NCI-H1105 (cell line): ENCODE results near the gene THADA.
"Not testable (repeated sequence)": the region's sequence is repeated elsewhere in the genome, so short reads cannot be mapped to it uniquely, and the experiment has no call there.

ENCODE experiments used
- DNase-seq: peaks from one replicate; lab custom pipeline; 2025; lab: John Stamatoyannopoulos, UW

THADA gene

DNA sequence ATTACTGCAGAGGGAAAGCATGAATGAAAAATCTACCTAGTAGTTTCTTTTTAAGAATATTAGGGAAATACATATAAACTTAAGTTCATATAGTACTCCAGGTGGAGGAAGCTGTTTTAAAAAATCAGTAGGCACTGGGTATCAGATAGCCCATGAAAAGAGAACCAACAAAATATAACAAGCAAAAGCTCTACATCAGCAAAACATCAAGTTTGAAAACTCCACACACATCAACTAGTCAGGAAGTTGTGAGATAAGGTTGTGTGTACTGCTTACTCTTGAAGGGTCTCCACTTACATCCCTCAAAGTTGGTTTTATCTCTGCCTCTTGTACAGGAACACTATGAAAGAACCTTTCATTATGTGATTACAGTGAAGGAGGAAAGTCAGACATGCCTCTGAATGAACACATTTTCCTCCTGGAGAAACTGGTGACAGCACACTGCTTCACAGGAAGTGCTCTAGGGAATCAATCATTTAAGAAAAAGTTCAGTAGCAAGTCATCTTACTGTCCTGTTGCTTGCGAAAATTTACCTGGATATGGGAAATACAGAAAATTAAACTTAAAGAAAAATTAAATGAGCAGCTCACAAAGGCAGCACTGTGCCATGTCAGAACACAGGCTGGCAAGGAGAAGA lies 57.7 kb downstream of the THADA start:
- no peak for DNase-seq

DNA sequence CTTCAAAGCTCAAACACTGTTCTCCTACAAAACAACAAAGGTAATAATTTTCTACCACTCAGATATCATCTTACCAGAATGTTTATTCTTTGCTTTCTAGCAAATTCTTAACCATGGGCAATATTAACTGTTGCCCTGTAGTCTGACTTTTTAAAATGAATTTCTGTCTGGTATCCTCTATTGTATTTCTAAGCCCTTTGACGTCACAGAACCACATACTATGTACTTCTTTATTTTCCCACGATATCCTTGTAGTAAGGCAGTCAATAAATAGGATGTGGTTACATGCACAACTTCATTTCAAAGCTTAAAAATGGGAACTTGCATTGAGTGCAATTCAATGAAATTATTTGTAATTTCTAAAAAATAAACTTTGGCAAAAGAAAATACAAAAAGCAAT lies 58.7 kb downstream of the THADA start:
- no peak for DNase-seq

DNA sequence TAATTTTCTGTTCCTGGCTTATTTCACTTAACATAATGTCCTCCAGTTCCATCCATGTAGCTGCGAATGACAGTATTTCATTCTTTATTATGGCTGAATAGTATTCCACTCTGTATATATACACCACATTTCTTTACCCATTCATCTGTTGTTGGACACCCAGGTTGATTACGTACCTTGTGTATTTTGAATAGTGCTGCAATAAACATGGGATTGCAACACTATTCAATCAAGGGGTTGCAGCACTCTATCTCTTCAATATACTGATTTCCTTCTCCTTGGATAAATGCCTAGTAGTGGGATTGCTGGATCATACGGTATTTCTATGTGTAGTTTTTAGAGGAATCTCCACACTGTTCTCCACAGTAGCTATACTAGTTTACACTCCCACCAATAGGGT lies 61.3 kb downstream of the THADA start:
- no peak for DNase-seq

DNA sequence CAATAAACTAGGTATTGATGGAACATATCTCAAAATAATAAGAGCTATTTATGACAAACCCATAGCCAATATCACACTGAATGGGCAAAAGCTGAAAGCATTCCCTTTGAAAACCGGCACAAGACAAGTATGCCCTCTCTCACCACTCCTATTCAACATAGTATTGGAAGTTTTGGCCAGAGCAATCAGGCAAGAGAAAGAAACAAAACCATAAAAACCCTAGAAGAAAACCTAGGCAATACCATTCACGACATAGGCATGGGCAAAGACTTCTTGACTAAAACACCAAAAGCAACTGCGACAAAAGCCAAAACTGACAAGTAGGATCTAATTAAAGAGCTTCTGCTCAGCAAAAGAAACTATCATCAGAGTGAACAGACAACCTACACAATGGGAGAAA lies 63.3 kb downstream of the THADA start:
- DNase-seq = not testable (repeated sequence)

DNA sequence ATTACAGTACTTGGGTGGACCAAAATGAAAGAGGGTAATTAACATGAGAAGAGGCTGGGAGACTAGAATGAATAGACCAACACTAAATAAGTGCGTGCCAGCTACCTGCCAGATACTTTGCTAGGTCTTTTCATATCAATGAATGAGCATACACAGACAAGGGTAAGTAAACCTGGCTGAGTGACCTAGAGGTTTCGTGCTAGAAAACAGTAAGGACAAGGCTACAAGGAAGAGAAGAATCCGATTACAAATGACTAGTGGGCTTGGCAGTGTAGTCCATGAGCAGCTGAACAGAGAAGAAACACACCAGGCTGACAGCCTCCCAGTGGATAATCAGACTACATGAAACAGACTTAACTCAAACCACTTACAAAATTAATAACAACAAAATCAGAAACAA lies 64.6 kb downstream of the THADA start:
- DNase-seq = no peak

DNA sequence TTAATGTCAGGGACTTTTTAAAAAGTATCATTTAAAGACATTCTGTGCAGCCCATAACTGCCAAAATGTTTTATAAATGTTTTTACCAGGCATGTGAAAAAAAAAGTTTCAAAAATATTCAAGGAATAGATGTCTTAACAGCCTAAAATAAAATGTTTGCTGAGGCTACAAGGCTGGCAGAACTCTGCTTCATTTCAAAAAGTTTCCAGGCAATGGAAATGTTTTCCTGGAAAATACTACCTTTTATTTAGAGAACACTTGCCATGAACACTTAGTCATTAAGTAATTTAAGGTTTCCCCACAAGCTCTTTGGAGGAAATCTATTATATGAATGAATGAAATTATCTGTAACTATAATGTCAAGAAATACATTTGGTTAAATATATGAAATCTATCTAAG lies 68.8 kb downstream of the THADA start:
- DNase-seq = no peak

DNA sequence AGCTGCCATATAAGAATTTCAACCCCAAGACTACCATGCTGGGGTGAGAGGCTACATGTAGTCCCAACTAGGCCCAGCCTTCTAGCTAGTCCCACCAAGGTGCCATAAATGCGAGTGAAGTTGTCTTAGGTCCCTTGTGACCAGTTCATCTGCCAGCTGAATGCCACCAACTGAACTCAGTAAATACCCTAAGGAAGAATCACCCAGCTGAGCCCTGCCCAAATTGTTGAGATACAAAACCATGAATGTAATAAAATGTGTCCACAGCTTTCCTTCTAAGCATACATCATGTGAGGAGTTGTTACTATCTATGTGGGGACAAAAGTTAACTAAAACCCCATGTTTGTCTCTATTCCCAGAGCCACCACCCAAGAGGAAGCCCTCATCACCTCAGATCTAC lies 70.3 kb downstream of the THADA start:
- no peak for DNase-seq

DNA sequence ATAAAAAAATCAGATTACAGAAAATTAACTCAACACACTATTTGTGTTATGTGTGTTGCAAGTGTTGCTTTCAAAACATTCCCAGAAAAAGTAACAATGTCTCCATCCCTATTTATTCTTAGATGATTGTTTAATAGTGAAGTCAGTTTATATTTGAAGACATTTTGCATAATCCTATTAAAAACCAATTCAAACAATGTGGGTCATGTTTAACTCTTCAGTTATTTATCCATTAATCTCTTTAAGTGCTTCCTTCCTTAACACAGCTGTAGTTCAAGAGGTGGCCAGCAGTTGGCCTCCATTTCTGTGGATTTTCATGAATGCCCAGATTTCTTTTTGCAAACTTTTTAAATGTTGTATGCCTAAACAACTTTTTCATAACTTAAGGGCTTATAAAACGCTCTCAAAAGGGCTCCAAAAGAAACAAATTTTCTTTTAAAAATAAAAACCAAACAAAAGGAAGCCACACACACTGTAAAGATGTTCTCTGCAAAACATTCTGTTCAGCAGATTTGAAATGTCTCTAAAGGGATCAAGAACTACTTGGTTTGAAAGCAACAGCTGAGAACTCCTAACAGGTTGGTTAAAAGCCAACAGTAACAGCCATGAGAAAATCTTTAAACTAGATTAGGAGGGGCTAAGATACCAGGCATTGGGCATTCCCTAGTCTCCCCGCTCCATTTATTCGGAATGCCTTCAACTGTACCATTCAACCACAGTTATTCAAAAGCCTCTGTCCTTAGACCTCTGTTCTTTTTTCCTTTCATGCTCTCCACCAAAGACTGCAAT lies 71.5 kb downstream of the THADA start:
- DNase-seq = no peak

DNA sequence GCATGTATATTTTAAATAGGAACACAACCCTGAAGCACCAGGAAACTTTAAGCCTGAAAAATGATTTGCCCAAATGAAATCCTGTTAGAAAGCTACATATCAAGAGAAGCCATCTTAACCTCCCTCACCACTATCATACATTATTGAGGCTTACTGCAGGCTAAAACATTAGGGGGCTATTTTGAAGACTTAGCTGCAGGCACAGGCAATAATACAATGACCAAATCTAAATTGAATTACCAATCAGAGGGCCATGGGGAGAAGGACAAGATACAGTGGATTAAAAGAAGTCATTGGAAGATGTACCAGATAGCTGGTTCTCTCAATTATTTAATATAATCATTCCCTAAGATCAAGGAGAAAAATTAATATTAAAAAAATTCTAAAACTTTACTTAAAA lies 73.7 kb downstream of the THADA start:
- DNase-seq = no peak

DNA sequence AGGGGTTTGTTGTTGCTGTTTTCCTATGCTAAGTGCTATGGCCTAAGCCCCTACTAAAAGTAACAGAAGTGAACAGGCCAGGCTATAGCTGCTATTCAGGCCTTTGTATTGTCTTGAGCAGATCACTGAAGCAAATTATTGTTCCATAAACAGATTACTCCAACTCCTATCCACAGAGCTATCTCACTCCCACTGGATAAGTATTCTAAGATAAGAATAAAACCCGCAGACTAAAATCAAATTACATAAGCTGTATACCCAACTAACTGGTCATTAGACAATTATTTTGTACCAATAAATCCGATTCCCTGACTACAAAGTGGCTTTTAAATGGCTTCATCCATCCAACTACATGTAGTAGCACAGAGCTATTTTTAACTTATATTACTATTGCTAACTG lies 74.3 kb downstream of the THADA start:
- no peak for DNase-seq

DNA sequence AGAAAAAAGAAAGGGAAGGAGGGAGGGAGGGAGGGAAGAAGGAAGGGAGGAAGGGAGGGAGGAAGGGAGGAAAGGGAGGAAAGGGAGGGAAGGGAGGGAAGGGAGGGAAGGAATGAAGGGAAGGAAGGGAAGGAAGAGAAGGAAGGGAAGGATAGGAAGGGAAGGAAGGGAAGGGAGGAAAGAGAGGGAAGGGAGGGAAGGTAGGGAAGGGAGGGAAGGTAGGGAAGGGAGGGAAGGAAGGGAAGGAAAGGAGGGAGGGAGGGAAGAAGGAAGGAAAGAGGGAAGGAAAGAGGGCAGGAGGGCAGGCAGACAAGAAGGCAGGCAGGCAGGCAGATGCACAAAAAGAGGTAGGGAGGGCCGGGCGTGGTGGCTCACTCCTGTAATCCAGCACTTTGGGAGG lies 74.9 kb downstream of the THADA start:
- DNase-seq = no peak

DNA sequence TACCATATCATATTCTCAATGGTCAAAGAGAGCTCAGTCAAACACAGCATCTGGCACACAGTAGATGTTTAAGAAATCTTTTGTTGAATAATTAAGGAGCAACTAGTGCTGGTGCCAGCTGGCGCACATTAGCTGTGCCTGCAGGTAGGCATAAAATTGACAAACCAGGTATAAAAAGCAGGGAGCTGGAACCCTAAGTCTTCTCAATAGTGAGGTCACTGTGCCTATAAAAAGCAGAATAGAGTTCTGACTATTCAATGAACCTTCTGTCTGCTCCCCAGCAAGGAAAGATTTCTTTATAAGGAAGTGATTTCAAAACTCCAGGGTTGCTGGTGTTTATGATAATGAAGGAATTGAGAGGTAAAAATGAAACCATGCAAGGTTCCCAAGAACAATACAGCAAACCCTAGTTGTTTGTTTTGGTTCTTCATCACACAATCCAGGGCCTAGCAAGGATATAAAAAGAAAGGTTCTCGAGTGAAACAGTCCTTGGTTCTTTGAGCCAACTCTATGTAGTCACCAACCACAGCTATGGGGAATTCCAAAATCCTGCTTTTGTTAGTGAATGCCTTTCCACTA lies 76.1 kb downstream of the THADA start:
- DNase-seq = no peak

DNA sequence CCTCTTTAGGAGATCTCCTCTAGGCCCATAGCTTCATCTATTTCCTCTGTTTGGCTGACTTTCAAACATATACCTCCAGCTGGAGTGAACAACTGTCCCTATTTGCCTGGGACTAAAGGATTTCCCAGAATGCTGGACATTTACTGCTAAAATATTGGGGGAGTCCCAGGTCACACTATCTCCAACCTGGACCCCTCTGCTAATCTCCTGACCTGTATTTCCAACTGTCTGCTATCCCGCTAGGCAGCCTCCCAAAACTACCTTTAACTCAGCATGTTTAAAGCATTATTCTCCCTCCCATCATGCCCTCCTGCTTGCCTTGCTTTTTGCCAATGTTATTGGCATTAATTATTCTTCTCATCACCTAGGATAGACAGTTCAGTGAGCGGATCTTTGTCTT lies 77.1 kb downstream of the THADA start:
- DNase-seq = no peak

DNA sequence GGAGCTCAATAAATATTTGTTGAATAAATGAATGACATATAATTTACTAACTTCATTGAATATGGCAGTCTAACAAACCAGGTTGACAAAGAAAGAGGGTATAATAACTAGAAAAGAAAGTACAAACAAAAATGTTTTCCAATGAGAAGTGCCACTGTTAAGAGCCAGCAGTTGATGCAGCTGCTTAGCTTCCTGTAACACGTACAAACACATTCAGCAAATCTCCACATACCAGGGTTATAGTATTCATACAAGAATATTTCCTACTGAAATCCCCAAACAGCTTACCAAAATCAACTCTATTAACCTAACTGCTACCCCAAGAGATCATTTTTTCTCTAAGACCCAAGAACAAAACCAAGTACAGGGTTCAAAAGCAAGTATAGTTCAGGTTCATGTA lies 77.7 kb downstream of the THADA start:
- no peak for DNase-seq

DNA sequence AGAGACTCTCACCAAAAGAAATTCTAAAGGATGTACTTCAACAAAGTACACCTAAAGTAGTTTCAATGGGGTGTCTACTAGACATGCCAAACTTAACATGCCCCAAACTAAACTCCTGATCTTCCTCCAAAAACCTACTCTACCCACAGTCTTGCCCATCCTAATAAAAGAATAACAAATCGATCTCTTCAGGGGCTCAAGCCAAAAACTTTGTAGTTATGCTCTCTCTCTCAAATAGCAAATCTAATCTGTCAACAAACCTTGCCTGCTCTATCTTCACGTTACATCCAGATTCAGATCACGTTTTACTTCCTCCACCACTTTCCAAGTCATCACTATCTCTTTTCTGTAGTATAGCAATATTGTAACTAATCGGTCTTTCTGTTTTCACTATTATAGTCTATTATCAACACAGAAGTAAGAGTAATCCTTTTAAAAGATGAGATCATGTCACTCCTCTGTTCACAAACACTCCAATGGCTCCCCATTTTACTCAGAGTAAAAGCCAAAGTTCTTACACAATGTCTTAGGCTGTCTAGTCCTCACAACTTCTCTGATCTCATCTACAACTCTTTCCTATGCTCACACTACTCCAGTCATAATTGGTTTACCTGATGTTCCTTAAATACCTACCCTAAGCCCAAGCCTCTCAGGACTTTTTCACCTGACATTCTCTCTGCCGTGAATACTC lies 79.9 kb downstream of the THADA start:
- no peak for DNase-seq

DNA sequence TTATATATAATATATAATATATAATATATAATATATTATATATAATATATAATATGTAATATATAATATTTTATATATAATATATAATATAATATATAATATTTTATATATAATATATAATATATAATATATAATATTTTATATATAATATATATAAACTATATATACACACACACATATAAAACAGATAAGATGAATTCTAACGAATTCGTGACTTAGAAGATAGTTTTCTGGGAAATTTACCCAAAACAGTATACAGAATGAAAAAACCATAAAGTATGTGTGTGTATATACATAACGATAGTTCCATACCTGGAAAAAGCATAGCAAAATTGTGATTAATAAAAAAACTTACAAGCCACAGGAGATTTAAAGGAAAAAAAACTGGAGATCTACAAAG lies 80.6 kb downstream of the THADA start:
- no peak for DNase-seq

DNA sequence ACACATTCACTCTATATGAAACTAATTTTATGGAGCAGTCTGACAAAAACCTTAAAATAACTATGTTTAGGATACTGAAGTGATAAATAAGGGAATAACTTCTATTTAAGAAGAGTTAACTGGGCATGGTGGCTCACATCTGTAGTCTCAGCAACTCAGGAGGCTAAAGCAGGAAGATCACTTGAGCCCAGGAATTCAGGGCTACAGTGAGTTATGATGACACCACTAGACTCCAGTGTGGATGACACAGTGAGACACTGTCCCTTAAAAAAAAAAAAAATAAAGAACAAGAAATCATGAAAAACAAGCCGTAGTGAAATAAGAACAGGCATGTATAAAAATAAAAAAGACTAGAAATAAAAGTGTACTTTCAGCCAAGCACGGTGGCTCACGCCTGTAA lies 82.0 kb downstream of the THADA start:
- DNase-seq = no peak

DNA sequence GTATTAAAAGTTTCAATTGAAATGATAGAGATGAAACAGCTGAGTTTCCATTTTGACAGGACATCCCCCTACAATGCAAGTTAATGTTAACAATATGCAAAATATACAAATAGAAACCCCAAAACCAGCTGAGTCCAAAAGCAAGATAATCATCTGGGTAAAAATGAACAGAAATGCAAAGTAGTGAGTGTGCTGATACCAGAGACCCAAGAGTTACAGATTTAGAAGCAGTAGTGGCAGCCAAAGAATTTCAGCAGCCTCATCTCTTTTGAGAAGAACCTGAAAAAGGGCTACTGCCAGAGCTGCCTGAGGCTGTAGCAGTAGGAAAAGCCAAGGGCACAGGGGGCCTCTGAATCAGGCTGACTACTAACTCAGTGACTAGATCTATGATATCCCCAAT lies 82.6 kb downstream of the THADA start:
- no peak for DNase-seq

DNA sequence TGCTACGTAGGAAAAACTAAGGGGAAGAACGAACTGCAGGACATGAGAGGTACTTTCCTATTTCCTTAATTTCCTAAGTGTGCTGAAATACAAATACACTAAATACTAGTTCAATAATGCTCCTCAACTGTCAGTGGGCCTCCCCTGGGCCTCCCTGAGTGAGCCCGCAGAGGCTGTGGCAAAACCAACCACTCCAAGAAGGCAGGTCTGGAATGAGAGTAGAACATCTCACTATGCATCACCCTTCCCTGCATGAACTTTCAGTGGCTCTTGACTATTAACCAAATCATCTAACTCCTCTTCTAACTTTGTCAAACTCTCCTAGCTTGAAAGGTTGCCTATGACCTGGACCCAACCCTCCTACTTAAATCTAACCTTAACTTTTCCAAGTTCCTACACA lies 84.6 kb downstream of the THADA start:
- no peak for DNase-seq

DNA sequence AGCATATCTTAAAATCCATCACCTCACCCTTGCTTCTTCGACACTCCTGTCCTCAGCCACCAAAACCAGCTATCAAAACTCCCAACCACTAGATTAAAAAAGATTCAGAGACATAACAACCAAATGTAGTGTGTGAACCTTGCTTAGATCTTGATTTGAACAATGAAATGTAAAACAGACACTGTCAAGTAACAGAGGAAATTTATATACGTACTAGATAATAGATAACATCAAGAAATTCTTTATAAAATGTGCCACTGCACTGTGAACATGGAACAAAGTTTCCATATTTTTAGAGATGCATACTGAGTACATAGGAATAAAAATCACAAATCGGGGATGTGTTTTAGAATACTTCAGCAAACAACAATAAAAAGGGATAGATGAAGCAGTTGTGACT lies 86.0 kb downstream of the THADA start:
- DNase-seq = no peak

DNA sequence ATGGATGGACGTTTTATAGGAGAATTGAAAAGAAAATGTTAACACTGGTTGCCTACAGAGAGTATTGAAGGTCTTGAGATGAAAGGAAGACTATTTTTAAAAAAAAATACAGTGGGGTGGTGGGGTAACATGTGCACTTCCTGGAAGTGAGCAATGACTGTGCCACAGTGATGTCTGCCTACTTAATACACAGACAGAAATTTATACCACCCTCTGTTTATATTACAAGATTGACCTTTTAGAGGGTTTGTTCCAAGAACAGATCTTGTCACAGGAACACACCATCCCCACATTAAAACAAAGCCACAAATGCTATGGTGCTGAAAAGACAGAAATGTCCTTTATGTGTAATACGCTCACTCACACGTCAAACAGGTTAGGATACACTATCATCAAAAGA lies 87.6 kb downstream of the THADA start:
- DNase-seq = no peak

DNA sequence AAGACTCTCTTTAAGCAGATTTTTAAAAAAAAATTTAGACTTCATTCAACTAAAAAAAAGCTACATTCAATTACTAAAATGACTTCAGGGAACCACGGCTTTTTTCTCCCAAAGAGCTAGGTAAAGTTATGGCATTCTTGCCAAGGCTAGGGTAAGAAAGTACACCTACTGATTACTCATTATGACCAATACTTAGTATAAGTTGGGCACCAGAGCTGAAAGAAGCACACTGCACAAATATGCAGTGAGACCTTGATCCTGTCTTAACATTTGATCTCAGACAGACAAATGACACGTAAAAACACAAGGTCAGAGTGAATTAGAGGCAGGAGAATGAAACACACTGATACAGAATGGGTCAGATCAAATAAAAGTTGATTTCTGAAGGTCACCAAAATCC lies 88.7 kb downstream of the THADA start:
- no peak for DNase-seq

DNA sequence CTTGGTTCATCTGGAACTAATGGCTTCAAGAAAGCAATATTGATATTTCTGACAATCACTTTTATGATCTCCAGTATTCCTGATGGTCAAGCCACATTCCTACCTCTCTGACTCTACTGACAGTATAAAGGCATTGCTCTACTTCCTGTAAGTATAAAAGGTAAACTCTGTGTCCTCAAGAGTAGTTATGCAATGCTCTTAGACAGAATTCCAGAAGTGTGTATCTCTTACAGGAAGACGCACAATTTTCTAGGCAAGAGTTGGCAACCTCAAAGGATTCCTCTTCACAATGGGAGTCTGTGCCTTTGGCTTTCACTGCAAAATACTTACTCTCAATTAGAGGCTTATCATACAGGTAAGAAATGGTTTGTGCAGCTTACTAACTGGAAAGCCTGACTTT lies 100.1 kb downstream of the THADA start:
- no peak for DNase-seq
